ENCODE measurements around the gene POLR2F.

POLR2F gene

DNA sequence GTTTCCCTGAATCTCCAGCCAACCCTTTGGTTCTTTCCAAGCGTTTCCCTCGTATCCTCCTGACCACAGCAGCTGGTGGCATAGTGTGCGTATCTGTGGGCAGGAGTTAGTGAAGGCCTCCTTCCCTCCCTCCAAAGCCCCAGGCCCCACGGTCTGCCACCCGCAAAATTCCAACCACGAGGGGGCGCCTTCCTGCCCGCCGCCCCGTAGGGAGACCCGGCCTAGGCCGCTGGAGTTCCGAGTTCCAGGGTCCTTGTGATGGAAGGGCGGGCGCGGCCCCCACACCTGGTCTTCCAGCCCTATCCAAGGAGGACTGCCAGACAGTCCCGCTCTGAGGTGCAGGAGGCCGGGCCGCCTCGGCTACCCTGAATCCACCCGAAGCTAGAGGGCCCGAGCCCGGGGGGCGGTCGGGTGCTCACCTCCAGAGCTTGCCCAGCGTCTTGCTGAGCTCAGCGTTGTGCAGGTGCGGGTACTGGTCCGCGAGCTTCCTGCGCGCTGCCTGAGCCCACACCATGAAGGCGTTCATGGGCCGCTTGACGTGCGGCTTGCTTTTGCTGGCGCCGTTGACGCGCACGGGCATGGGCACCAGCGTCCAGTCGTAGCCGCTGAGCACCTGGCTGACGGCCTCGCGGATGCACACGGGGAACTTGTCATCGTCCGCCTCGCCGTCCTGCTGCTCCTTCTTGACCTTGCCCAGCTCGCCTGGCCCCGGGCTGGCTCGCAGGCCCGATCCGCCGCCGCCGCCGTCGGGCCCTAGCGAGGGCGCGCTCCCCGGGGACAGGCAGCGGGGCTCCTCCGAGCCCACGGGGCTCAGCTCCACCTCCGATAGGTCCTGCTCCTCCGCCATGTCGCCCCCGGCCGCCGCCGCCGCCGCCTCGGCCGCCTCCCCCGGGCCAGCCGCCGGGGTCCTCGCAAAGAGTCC is 29.7 kb downstream of the POLR2F start:
- DNase-seq, result no peak

DNA sequence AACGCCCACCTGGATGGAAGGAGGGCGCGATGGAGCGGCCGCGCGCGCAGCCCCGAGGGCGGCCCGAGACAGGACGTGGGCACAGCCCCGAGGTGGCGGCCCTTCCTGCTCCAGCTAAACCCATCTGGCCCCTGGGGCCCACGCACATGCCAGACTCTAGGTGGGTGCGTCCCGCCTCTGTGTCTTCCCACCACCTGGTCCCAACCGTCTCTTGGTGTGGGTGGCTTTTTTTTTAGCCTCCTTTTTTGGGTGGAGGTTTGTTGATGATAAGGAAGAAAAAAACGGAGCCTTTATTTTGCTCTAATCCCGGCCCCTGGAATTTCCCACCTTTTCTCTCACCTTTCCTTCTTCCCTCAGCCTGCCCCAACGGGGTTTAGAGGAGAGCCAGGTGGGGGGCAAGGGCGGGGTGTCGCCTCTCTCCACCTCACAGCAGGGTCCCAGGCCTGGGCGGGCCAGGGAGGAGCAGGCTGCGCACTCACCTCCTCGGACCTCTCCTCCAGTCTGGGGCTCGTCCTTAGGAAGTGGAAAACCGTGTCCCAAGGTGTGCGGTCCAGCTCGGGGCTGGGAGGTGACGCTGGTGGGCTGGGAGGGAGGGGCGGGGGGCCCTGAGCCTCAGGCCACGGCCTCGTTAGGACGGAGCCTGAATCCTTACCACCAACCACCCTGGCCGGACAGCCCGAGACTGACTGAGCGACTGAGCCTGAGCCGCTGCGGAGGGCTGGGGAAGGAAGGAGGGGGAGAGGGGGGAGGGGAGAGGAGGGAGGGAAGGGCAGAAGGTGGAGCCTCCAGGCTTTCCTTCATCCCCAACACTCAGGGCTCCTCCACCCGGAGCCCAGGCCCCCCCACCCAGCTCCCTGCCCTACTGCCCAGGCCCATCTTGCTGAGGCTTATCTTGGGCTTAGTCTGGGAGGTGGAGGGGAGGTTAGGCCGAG is 30.6 kb downstream of the POLR2F start, which contains the start of gene SOX10:
TSS of gene SOX10 (minus strand) at position 696 of the 932 bp plus-strand sequence. CDS start 771 bp downstream, outside the sequence.
- DNase-seq, result no peak

DNA sequence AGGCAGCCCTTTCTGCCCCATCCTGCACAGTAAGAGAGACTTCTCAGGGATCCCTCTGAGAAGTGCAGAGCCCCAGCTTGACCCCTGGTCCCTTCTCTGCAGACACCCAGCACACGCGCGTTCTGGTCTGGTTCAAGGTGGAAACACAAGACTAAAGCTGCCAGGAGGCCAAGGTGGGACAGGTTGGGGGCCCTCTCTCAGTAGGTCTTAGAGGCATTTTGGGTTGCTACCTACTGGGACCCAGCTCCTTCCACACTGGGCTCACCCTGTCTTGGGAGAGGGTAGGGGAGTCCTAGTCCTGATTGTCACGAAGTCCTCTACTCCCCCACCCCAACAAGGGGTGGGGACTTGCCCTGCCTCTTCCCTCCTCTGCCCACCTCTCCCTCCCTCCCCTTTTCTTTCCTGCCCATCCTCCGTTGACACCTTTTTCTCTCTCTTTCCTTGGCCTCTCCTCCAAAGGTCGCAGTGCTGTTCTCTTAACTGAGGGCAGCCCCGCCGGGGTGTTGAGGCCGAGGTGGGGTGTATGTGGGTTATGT is 31.6 kb downstream of the POLR2F start:
- DNase-seq, result no peak

DNA sequence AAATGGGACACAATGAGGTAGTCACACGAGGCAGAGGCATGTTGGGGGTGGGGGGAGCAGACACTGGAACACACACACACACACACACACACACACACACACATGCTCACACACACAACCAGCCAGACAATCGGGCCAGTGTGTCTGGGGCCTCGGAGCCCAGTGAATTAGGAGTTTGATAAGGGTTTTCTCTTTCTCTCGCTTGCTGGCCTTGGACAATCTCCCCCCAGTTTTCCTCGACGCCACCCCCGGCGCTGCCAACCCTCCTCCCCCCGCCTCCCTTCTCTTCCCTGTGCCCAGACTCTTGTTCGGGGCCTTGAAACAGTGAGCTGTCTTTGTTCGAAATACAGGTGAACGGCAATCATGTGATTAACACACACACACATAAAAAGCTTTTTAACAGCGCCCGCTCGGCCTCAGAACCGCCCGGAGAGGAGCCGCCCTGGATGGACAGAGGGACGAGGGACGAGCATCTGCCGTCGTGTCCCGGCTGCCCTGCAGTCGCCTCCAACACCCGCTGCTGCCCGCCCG is 32.3 kb downstream of the POLR2F start:
- DNase-seq, result no peak

DNA sequence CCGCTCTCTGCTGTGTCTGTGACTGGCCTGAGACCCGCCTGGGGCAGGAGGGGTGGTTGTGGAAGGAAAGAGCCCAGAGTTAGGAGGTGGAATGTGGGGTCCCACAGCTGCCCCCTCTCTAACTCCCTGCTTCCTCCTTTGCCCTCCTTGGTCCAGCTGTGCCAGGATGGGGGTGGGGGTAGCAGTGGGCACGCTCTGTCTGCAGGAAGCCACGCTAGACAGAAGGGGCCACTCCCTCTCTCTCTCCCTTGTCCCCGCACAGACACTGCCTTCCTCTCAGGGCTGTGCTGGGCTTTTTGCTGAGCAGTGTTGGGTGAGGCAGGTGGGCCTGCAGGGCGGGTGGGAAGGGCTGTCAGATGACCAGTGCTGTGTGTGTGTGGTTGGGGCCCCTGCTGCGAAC is 32.9 kb downstream of the POLR2F start:
- no peak for DNase-seq

DNA sequence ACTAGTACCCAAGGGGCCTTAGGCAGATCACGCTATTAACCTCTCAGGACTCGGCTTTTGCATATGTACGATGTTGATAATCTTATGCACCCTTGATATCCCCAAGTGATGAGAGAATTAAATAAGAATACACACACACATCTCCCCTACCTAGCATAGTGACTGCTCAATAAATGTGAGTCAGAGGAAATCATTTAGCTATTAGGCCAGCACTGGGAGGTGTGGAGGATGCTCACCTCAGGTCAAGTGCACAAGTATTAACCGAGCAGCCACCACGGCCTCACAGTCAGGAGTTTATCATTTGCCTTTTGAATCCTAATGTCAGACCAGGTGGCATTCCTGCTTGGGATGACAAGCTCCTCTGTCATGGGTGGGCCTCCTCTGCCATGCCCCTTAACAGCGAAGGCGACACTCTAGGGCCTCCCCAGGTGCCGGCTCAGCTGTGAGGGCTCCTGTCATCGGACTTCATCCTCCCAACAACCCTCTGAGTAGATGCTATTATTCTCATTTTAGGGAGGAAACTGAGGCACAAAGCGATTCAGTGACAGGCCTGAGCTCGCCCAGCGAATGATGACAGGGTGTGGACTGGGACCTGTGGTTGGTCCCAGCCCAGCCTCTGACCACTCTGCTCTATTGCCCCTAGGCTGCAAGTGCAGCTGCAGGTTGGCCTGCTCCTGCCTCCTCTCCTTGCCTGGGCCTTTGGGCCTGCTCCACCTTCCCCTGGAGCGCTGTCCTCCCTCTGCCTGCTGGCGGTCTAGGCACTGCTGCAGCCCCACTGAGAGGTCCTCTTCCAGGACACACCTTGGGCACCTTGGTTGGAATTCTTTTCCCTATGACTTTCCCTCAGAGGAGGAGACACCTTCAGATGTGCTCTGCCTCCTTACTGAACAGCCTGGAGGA is 35.9 kb downstream of the POLR2F start:
- DNase-seq, result no peak

DNA sequence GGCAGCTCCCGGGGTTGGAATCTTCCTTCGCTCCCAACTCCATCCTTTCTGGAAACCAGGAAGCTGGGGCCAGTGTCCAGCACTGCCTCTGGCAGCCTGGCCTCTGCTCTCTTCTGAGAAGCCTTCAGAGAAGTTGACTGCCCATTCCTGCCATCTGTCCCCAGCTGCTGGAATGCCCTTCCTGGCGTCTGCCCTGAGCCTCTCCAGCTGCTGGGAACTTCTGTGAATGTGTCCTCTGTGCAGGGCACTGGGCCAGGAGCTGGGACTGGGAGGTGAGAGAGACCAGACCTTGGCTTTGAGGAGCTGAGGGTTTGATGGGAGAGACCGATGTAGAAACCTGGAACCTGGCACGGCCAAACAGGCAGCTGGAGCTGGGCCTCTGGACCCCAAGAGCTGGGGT is 36.8 kb downstream of the POLR2F start:
- DNase-seq, result no peak

DNA sequence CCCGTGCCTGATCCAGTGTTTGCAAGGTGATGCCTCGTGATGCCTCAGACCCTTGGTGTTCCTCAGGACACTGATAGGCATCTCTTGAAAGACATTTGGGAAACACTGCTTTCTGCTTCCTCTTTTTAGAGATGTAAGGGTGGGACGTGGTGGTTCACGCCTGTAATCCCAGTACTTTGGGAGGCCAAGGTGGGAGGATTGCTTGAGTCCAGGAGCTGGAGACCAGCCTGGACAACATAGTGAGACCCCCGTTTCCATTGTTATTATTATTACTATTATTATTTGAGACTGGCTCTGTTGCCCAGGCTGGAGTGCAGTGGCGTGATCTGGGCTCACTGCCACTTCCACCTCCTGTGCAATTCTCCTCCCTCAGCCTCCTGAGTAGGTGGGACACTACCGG is 37.4 kb downstream of the POLR2F start:
- DNase-seq, result no peak

DNA sequence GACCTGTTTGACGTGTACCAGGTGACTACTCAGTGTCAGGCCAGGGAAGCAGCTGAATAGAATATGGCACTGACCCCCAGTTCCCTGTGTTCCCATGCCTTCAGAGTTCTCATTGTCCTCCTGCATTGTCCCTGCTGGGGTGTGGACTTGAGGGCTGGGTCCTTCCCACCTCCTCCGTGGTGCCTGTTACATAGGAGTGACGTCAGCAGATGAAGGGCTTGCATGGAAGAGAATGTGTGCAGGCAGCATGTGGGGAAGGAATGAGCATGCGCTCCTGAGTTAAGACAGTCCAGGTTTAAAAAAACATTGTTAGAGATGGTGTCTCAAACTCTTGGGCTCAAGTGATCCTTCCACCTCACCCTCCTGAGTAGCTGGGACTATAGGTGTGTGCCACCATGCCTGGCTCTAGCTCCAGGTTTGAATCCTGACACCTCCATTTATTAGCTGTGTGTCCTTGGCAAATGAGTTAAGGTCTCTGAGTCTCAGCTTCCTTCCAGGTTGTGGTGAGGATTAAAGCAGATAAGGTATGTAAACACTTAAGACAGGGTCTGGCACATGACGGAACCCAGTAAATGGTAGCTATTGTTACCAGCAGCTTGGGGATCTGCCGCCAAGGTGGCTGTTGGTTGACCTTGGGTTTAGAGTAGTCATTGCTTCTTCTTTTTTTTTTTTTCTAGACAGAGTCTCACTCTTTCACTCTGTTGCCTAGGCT is 38.4 kb downstream of the POLR2F start:
- no peak for DNase-seq

DNA sequence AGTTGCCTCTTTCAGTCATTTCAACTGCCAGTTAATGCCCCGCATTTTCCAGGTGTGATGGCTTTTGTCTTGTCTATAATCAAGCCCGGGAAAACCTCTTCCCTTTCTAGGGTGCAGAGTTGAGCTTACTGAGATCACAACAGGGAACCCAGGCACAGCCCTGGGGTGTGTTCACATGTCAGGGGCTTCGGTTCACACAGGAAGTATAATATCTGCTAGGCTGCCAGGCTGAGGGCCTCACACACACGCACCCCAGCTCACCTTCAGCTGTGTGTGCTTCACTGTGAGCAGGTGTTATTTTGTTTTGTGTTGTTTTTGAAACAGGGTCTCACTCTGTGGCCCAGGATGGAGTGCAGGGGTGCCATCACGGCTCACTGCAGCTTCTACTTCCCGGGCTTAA is 40.5 kb downstream of the POLR2F start:
- DNase-seq, result no peak

DNA sequence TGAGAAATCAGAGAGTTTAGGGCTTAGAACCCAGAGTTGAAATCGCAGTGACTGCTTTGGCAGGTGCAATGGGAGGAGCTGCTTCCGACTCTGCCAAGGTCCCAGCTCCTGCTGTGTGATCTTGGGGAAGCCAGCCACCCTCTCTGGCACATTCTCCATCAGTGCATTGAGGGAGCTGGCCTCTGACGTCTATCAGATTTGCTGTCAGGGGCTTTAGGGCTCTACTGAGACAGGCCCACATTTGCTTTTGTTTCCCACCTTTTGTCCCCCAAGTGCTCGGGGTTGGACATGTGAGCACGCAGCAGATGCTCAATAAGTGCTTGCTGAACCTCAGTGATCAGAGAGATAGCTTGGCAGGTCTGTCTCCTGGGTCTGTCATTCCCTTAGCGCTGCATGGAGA is 41.5 kb downstream of the POLR2F start:
- no peak for DNase-seq

DNA sequence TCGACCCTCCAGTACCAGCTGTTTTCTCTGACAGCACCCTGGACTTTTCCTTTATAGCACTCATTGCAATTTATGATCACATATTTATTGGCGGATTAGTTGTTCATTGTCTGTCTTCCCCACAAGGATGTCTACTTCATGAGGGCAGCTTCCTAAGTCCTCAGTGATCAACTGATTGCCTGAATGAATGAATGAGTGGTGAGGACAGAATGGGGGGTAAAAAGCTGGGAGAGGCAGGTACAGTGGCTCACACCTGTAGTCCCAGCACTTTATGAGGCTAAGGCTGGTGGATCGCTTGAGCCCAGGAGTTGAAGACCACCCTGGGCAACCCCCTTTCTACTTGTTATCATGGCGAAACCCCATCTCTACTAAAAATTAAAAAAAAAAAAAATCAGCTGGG is 42.0 kb downstream of the POLR2F start:
- DNase-seq, result no peak

DNA sequence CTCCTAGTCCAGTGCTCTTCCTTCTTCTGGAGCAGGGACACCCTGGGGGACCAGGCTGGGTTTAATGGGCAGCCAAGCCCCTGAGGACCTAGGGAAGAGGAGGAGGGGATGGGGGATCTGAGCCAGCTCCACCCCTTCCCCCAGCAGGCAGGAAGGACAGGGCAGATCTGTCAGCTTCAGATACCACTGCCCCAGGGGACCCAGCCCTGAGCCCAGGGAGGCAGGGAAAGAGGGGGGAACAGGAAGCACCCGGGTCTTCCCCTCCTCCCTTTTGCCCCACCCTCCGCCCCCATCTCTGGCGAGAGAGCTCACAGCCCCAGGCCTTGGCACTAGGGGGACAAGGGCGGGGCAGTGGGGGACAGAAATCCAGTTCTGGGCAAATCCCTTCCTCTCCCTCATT is 42.6 kb downstream of the POLR2F start:
- no peak for DNase-seq

DNA sequence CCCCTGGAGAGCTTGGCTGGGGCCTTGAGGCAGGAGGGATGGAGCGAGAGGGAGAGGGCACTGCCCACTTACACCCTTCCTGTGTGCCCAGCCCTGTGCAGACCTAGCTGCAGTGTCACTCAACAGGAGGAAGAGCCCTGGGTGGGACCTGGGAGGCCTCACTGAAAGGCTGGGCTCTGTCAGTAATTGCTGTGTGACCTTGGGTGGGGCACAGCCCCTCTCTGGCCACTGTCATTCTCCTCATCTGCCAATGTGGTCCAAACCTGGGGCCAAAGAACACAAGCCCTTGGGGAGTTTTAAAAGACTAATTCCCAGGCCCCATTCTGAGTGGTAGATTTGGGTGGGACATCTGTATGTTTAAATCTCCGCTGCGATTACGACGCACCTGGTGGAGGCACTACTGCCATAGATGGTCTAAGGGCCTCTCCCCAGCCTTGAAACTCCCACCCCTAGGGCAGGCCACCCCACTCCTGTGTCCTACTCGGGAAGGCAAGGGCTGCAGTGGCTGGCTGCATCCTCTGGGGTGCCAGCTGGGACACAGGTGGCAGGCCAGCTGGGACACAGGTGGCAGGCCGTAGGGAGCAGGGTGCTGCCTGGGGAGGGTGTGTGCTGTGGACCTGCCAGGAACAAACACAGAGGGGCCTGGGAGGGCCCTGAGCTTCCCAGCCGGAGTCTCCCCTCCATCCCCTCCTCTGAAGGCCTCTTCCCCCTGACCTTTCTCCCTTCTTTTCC is 43.2 kb downstream of the POLR2F start:
- no peak for DNase-seq

DNA sequence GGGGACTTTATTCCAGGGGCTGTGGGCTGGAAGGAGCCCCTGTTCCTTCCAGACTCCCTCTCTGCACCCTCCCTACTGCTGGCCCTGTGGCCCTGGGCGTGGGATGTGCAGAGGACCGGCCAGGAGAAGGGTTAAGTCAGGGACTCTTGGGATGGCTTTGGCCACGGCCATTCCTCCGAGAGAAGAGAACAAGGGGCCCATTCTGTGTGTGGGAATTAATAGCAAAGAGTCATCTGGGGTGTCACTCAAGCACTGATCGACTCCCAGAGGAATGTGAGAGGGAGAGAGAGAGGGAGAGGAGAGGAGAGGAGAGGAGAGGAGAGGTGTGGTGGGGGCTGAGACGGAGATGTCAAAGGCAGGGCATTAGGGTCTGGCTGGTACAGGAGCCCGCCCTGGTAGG is 45.0 kb downstream of the POLR2F start:
- DNase-seq, result no peak

DNA sequence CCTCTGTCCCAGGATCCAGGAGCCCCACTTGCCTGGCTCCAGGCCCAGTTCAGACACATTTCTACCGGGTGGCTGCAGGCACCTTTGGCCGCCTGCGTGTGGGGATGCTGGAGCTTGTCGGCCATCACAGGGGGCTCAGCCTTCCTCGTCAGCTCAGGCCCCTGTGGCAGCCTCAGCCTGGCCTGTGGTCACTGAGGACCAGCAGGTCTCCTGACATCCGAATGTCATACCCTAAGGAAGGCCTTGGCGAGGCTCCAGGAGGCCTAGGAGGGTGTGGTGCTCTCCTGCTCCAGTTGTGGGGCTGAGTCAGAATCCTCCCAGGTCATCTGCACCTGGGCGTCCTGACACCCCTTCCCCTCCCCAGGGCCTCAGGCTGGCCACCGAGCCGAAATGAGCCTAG is 45.7 kb downstream of the POLR2F start:
- DNase-seq, result no peak

DNA sequence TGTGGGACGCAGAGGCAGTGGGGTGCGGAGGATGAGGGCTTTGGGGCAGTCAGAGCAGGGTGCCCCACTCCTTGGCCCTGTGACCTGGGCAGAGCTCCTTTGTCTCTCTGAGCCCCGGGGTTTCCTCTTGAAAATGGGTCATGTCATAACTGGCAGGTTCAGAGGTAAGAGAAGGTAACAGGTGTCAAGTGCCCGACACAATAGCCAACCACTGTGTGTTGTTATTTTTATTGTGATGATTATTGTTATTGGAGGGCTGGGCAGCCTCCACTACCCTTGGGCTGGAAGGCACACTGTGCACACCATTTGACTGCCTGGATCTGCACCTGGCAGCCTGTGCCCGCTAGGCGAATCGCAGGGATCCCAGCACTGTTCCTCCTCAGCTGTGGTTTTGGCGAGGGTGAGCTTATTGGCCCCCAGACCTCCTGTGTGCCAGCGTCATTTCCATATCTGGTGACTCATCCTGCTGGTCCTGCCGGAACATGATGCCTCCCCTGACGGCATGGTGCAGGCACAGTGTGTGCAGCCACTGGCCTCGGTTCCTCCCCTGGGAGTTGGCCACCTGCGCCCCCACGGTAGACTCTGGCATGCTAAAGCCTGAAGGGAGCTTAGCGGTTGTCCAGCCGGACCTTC is 46.3 kb downstream of the POLR2F start:
- DNase-seq, result peak in 1 of 2 experiments; percentile 5

DNA sequence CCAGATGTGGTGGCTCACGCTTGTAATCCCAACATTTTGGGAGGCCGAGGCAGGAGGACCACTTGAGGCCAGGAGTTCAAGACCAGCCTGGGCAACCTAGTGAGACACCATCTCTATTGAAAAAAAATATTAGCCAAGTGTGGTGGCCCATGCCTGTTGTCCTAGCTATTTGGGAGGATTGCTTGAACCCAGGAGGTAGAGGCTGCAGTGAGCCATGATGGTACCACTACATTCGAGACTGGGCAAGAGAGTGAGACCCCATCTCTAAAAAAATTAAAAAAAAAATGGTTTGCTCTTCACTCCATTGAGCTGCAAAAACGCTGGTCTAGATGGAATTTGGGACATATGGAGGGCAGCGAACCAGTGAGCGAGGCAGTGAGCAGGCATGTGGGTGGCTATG is 52.4 kb downstream of the POLR2F start:
- DNase-seq, result no peak

DNA sequence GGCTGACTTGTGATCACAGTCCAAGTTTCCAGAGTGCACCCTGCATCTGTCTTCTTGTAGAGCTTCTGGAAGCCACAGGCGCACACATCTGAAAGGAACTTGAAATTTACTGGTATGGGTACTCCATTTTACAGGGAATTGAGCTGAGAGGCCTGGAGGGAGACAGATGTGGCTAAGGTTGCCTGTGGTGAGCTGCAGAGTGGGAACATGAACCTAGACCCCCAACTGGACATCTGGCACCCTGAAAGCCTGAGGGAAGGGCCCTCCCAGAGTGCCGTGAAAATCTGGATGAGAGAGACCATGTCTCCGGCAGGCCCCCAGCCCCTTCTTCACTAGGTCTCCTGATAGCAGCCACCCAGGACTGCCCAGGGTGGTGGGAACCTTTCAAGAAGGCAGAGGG is 53.4 kb downstream of the POLR2F start:
- DNase-seq, result no peak

DNA sequence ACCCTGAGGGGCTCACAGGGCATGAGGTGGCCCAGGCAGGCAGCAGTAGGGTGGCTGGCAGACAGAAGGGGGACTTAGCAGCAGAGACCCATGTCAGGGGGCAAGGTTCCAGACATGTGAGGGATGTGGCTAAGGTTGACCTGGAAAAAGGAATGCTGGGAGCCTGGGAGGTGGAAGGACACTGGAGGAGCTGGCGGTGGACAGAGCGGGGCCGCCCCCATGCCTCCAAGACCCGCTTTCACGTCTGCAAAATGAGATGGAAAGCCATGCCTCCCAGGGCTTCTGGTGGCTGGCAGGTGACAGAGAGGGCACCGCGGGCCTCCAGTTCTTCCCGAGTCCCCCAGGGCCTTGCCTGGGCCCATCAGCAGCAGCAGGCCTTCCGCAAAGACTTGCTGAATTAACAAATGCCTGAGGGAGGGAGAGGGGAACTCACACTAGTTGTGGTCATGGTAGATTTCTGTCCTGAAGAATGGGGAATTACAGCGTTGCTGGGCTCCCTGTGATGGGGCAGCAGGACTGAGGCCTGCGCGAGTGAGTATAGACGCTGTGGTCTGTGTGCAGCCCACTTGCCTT is 53.9 kb downstream of the POLR2F start:
- no peak for DNase-seq

Data from NCI-H2081 (cell line).